HG03175 (cell line): ENCODE results near the gene RPS3.
"Not testable (repeated sequence)": the region's sequence is repeated elsewhere in the genome, so short reads cannot be mapped to it uniquely, and the experiment has no call there.

Experiments
- ATAC-seq: cut with Tn5 transposase; IDR thresholded peaks from one replicate; pipeline ENCODE4 v1.9.1; 2021; ENCODE audit warnings: mild to moderate bottlenecking, moderate library complexity; ENCODE audit not compliant: unreplicated experiment

The RPS3 gene

DNA sequence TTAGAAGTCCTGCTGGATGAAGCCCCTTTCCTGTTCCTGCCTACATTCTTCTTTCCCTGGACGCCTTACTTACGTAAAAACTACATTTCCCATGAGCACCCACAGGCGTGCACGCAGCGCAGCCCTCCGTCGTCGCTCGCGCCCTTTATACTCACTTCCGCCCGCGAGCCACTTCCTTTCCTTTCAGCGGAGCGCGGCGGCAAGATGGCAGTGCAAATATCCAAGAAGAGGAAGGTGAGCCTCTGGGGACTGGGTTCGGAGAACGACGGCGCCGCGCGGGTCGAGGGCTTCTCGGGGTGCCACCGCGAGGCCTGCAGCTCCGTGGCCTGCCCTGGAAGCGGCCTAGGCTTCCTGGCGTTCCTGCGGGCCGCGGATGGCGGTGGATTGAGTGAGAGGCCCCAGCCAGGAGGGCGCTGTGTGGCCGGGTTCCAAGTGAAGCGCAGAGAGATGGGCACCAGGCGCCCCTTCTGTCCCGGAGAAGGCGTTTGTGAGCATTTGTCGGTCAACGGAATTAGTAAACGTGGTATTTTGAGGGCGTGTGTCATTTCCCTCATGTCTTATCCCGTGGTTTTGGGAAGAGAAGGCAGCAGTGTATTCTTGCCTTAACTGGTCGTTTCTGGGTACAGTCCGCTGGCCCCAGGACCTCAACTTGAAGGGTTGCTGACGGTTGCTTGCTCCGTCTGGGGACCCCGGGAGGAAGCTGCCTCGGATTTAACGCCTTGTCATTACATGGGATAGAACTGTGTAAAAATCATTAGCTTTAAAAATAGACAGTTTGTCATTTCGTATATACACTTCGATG is at the start of gene RPS3:
RPS3 (plus strand) TSS at position 175 of the 802 bp plus-strand sequence; CDS start at position 205, 30 bp downstream.
- peak; percentile 90 for ATAC-seq

DNA sequence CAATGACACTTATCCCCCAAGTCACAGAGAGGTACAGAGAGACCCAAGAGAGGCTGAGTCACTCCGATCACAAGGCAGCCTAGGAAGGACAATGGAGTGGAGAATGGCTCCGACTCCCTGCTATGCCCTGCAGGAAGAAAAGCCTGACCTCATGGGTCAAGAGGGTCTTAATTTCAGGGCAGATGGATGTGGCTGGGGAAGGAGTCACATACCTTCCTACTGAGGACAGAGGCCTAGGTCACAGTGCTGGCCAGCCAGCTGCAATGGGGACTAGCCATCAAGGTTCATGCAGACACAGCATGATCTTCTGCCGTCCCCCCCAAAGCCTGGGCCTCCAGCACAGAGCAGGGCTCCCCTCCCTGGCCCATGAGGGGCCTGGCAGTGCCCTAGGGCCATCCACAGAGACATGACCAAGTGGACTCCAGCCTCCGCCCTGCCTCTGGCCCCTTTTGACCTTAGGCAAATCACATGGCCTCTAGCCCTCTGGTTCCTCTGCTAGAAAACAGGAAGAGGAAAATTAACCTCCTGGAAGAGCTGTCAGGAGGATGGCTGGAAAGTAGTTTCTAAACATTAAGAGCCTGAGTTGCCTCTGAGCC is 49.7 kb upstream of the RPS3 start:
- ATAC-seq = no peak

DNA sequence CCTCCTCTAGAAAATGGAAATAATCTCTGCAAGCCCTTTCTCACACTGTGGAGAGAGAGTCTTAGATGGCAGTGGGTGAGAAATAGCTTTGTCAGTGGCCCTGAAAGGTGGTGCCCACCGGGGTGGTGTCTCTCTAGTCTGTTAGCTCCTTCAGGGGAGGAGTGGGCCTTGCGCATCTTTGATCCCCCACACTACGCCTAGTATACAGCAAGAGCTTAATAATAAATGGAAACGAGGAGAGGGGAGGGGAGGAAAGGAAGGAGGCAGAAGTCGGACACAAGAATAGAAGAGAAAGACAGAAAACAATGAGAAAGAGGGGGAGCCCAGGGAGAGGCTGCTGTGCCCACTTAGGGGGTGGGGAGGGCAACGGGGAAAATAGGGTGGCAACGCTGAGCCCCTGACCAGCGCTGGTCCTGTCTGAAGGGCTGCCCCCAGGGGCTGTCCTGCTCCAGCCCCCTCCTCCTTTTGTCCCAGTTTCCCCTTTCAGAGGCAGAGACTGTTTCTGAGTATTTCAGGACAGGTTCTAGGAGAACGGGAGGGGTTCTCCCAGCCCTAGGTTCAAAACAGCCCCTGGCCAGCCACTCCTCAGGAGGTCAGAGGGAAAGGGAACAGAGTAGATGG is 49.1 kb upstream of the RPS3 start:
- no peak for ATAC-seq

DNA sequence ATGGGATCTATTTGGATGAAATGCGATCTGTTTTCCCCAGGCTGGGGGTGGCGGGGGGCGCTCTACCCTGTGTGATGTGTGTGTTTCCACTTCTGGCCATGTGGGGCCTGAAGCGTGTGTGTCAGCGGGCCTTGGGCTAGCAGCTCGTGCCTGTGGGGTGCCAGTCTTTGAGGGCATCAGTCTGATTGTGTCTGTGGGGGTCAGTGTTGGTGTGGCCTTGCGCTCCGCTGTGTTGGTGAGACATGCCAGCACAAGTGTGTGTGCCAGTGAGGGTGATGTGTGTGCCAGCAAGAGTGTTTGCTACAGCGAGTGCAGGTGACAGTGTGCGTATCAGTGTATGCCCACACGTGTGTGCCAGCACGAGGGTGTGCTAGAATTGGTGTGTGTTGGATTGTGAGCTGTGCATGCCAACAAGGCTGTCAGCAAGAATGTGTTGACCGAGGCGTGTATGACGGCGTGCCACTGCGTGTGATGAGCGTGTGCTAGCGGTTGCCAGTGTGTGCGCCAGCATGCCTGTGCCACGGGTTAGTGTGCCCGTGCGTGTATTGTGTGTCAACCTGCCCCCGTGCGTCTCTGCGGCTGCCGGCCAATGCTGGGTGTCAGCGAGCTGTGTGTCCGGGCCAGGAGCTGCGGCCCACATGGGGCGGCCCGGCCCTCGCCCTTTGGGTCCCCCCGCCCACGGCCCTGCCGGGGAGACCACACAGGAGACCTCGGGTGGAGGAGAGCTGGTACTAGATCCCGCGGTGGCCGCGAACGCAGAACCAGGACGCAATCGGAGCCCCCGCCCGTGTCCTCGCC is 48.4 kb upstream of the RPS3 start:
- no peak for ATAC-seq

DNA sequence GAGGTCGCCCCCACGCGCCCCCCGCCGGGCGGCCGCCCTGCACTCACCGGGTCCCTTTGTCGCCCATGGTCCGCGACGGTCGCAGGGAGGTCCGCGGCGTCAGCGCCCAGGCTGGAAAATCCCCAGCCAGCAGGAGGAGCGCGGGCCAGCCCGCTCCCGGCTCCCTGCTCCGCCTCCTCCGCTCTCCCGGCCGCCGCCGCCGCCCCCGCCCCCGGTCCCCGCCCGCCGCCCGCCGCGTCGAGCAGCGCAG is 47.9 kb upstream of the RPS3 start, which contains the start of gene ARRB1:
ARRB1 (minus strand) TSS at position 121 of the 250 bp plus-strand sequence; CDS start at position 67, 54 bp downstream.
- ATAC-seq = no peak

DNA sequence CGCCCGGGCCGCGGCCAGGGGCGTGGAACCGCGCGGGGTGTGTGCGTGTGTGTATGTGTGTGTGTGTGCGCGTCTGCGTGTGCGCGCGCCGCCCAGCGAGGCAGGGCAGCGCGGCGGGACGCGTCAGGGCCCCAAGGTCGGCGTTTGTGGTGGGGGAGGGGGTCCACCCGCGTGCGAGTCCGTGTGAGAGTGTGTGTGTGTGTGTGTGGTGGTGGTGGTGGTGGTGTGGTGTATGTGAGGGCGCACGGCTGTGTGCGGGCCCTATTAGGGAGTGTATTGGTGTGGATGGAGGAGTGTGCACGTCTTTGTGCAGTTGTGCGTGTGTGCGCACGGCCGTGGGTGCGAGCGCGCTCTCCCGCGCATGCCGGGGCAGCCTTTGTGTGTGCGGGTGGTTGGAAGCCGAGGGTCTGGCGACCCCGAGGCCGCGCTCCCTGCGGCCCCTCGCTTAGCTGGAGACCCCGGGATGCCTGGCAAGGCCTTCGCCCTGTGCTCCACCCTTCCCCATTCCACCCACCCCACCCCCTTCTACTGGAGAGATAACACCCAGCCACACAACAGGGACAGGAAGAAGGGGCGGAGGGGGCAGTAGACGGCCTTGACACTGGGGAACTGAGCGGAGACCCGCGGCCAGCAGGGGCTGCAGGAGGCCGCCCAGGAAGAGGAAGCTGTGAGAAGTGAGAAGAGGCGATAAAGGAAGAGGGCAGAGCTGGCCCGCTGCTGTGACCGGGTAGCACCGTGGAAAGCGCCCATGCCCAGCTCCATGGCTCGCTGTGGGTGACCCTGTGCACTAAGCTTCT is 47.3 kb upstream of the RPS3 start:
- no peak for ATAC-seq

DNA sequence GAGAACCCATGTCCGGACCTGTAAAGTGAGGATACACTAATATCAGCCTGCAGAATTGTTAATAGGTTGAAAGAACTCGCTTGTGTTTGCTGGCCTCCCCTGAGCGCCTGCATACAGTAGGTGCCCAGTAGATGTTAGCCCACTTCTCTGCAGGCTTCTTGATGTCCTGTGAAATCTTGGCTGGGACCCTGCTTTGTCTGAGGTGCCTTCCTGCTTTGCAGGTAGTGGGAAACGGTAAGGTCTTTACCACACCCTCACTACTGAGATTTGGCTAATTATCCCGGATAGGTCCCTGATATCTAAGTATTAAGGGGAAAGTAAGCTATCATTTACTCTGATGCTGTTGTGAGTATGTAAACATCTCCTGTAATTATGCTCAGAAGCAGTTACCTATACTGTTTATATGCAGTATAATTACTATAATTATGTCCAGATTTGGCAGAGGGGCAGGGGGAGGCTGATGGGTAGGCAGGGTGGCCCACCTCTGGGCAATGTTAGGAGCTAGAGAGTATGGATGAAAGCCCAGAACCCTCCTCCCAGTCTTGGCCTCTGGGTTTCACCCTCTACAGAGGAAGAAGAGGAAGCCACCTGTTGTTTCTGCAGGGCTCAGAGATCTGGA is 46.6 kb upstream of the RPS3 start:
- no peak for ATAC-seq

DNA sequence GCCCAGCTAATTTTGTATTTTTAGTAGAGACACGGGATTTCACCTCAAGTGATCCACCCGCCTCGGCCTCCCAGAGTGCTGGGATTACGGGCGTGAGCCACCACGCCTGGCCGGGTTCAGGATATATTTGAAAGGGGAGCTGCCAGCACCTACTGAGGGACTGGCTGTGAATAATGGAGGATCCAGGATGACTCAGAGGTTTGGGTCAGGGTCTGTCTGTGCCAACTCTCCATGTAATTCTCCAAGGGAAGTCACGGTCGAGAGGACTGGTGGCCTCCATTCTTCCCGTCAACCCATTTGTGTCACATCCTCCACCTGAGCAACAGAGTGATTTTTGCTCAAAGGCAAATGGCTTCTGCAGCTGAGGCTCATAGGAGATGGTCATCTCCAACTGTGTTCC is 44.3 kb upstream of the RPS3 start:
- no peak for ATAC-seq

DNA sequence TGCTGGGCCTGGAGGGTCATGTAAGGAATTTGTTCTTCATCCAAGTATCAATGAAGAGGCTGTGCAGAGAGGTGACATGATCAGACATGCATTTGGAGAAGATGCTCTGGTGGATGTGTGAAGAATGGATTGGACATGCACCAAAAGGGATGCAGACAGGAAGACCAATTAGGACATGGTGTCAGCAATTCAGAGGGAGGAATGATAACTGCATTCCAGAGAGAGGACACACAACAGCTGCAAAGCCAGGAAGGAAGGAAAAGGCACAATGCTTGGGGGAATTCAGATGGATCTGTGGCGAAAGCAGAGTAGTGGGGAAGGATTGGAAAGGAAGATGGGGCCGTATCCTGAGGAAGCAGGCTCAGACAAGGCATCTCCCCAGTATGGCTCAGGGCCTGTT is 42.7 kb upstream of the RPS3 start:
- no peak for ATAC-seq

DNA sequence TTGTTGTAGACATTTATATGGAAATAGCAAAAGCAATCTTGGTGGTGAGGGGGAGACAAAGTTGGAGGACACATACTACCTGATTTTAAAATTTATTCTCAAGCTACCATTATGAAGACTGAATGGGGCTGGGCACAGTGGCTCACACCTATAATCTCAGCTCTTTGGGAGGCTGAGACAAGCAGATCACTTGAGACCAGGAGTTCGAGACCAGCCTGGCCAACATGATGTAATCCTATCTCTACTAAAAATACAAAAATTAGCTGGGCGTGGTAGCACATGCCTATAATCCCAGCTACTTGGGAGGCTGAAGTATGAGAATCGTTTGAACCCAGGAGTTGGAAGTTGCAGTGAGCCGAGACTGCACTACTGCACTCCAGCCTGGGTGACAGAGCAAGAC is 37.0 kb upstream of the RPS3 start:
- ATAC-seq = not testable (repeated sequence)

DNA sequence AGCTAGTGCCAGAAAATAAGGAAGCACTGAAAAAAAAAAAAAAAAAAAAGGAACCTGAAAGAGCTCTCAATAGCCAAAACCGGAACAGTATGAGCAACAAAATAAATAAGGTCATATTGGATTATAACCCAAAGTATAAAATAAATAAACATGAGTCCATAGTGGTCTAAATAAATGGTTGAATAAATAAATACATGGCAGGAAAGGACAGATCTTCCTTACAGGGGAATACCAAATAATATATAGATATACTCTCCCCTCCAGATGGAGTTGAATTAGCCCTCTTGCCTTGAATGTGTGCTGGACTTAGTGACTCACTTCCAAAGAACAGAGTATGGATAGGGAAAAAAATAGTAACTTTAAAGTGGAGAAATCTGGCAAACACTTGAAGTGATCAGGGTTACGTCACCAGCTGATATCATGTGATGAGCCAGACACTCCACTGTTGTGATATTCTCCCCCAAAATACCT is 33.6 kb upstream of the RPS3 start:
- no peak for ATAC-seq

DNA sequence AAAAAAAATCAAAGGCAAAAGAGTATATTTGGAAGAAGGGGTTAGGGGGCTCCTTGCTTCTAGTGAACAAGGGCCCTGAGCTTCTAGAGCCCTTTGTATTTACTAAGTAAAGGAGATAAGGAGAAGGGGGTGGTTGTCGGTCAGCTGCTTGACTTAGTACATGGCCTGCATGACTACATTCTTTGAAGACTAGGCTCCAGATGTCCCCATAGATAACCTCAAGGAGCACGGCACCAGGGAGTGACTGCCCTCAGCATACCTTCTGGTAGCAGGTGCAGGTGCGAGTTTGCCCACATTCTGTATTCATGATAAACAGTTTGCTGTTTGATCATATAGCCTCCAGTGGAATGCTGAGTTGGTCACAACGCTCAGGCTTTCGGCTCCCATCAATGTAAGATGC is 32.5 kb upstream of the RPS3 start:
- not testable (repeated sequence) for ATAC-seq

DNA sequence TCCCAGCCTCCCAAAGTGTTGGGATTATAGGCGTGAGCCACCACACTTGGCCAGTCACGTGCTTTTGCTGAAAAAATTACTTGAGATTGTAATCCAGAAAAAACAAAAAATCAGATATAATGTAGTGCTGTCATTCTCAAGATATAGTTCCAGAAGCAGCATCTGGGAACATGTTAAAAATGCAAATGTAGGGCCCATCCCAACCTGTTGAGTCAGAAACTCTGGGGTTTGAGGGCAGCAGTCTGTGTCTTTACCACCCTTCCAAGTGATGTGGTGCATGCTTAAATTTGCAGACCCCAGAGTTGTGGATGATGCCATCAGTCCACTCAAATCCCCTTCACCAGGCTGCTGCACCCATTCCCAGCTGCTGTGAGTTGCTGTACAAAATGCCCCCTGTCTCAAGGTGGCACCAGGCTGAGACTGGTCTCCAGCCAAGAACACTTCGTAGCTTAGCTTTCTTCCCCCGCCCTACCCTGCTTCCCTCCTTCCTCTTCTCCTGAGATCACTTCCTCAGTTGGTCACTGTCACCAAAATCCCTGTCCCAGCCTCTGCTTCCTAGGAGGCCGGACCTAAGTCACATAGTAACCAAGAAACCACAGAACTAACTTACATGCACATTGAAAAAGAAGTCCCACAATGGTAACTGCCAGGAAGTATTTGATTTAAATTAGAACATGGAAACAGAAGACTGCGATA is 29.6 kb upstream of the RPS3 start:
- ATAC-seq = no peak

DNA sequence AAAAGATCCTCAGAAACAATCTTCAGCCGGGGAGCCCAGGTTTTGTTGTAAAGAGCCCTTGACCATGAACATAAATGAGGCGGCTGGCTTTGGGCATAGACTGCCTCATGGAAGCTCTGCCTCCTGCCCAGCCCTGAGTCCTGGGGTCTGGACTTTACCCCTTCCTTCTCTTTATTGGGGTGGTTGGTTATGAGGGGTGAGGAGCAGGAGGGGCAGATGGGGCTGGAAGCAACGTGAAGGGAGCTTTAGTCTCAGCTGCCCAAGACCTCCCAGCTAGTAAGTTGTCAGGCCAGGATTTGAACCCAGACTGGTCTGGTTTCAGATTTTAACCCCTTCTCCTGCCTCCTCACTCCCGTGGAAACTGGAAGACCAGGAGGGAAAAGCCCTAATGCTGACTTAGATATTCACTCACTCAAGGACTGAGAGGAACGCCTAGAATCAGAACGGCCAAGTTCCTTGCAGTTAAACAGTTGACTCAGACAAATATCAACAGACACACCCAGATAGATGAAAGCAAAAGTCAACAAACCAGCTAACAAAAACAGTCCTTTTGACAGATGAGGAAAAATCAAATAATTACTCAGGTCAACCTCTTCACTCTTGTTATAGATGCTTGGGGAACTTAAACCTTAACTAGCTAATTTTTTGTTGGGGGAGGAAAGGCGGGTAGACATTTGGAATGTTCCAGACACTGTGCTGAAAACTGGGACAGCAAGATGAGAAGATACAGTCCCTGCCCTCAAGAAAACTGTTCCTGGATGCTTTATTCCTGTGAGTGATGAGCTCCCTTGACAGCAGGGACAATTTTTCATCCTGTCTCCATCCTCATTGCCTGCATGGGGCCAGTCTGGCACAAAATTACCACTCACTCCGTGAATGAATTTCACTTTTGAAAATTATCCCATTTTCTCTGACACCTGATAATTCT is 27.1 kb upstream of the RPS3 start:
- ATAC-seq = no peak

DNA sequence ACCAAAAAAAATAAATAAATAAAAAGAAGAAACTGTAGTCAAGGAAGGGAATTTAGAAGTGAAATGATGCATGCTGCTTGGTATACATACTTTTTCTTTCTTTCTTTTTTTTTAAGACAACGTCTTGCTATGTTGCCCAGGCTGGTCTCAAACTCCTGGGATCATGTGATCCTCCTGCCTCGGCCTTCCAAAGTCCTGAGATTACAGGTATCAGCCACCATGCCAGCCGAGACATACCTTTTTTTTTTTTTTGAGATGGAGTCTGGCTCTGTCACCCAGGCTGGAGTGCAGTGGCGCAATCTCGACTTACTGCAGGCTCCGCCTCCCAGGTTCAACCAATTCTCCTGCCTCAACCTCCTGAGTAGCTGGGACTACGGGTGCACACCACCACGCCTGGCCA is 26.1 kb upstream of the RPS3 start:
- no peak for ATAC-seq

DNA sequence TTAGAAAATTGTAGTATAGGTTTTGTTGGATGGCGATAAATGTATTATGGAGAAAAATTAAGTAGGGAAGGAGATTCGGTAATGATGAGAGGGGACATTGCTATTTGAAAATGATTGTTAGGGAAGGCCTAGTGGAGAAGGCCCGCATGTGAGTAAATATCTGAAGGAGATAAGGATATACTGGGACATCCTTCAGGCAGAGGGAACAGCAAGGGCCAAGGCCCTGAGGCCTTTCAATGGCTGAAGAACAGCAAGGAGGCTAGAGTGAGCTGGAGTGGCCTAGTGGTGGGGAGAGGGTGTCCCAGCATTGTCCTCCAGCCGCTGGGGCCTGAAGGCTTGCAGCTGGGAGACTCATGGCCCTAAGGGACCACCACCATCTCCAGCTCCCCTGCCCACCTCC is 24.7 kb upstream of the RPS3 start:
- ATAC-seq = no peak

DNA sequence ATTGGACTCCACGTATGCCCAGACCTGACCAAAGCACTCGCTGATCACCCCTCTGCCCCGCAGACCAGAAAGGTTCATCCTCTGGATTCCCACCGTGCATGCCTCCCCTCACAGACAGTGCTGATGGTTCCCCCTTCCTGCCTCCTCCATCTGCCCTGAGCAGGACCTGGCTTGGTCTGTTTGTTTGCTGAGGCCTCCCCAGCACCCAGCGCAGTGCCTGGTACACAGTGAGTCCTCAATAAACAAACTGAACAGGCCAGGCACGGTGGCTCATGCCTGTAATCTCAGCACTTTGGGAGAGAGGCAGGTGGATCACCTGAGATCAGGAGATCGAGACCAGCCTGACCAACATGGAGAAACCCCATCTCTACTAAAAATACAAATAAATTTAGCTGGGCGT is 23.7 kb upstream of the RPS3 start:
- no peak for ATAC-seq

DNA sequence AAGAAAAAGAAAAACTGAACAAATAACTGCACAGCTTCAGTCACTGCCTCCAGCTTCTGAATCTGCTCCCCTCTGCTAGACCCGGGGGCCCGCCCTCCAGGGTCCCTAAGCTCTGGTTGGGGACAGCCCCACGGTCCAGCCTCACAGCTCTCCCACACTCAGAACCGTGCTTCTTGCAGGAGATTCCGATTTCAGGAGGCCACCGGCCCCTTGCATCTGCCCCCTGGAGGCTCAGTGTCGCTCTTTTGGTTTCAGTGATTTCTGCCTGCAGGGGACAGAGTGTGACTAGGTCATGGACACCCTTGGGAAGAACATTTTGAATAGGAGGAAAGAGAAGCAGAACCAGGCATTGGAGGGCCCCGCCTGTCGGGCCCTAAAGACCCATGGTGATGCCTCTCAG is 23.1 kb upstream of the RPS3 start:
- ATAC-seq = no peak

DNA sequence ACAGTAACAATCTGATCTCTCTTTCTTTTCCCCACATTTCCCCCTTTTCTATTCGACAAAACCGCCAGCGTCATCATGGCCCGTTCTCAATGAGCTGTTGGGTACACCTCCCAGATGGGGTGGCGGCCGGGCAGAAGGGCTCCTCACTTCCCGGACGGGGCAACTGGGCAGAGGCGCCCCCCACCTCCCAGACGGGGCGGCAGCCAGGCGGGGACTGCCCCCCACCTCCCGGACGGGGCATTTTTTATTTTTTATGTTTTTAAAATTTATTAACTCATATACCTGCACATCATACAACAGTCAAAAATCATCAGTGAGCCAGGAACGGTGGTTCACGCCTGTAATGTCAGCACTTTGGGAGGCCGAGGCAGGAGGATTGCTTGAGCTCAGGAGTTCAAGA is 20.5 kb upstream of the RPS3 start:
- ATAC-seq = not testable (repeated sequence)
